Adipose tissue (tissue), 3 donors: ENCODE data around the gene SETD7. TPM values are rescaled to one million over a fixed set of nuclear protein-coding genes. Genes with fewer than 3 reads are reported as not detected.
"Not testable (repeated sequence)": the region's sequence is repeated elsewhere in the genome, so short reads cannot be mapped to it uniquely, and the experiment has no call there.

Source experiments
- H3K27ac ChIP-seq: one replicate; pipeline ENCODE4 v1.5.1; 2013; ENCODE audit warnings: low read depth, low read length
- WGBS, 3 donors: extraction: QIAGEN DNeasy Blood & Tissue Kit; methylation state at CpG; one replicate each; pipeline ENCODE4 v1.1.7; 2013; 5-methylcytosine and 5-hydroxymethylcytosine counted together
- polyA plus RNA-seq, 3 donors: library from polyadenylated mRNA; stranded (reverse); fragments of 200-250 nt; gene quantifications; one replicate each; pipeline ENCODE4 v1.2.3, GENCODE V29; 2013
- donor health status: healthy with polysubstance abuse.
- donor health status: Bipolar disorder and iron deficiency.
- donor health status: healthy.

The SETD7 gene
- polyA plus RNA-seq, 3 donors: 7.7 to 63.1 (median 20.6) TPM

DNA sequence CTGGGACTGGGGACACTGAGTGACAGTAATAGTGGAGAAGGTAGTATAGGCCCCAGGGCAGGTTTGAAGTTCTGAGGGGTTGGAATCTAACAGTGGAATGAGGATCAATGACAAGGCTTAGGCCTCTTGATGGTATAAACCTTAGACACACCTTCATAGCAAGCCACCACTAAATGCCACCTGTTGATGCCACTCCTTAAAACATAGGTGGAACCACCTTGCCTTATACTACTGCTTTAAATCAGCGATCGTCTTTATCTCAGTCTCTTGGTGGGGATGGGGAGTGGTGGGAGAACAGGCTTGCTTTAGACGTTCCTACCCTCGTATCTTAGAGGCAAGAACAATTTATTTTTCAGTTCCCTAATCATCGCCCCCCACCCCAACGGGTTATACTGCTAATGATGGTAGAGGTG lies 100.9 kb downstream of the SETD7 start:
- WGBS, 3 donors: 16 to 55% (median 53%) methylated on average over 6 of the region's 6 CpGs
- H3K27ac ChIP-seq: no peak overlapping the region

DNA sequence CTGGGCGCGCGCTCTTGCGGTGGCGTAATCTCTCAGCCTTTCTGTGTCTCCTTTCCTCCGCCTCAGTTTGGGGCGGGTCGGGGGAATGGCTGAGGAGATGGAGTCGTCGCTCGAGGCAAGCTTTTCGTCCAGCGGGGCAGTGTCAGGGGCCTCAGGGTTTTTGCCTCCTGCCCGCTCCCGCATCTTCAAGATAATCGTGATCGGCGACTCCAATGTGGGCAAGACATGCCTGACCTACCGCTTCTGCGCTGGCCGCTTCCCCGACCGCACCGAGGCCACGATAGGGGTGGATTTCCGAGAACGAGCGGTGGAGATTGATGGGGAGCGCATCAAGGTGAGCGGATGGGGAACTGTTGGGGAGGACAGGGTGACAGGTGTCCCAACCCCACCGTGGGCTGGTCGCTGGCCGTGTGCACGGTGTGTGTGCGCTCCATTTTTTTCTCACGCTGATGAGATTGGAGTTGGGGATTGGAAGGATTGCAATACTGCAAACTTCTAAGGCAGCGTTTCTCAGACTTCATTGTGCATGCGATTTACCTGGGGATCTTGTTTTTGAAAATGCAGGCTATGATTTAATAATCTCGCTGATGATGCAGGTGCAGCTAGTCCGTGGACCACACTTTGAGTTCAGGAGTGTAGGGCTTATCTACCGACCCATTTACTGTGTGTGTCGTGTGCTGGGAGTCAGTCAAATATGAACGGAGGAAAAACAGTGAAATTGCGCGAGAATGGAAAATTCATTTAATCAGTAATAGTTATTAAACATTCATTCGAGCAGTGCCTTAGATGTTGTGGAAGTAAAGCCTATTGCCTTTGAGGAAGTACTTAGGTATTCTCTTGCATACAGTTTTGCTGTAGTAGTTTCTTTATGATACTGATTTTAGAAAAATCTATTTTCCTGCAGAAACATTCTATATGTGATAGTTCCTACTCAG lies 101.6 kb downstream of the SETD7 start, which contains the start of gene RAB33B:
Gene RAB33B (plus strand): TSS at position 11 of the 935 bp plus-strand sequence. CDS start 75 bp downstream, at position 86.
- WGBS, 3 donors: 0 to 1% (median 1%) methylated on average over 45 to 46 of the region's 46 CpGs
- peak within 1 kb of the TSS; percentile 86 for H3K27ac ChIP-seq

DNA sequence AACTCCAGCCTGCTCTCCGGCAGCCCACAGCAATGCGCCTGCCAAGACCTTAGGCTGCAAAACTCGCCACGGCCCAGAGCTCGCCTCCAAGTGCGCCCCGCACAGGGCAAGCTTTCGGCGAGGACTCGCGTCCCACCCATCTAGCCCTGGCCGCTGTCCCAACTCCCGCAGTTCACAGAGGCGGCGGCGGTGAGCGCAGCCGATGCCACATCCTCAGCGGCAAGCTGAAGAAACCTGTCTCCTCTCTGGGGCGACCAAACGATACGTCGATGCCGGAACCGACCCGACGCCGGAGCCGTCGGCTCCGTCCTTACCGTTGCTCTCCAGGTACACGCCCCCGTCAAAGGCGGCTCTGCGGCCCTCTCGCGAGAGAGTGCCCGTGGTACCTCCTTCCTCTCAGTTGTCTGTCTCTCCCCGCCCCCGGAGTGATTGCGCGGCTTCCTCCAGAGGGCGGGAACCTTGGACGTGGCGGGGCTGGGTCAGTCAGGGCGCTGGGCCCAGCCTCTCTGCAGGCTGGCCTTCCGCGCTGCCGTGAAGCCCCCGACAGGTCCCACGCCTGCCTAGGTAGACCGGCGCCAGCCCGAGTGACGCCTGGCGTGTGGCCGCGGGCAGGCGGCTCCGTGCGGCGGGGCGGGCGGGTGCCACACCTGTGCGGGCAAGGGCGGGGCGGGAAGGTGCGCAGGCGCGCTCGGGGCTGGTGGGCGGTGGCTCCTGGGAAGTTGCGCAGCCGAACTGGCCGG lies 102.5 kb downstream of the SETD7 start:
- WGBS, 3 donors: 0% methylated on average over 72 to 76 of the region's 76 CpGs
- H3K27ac ChIP-seq: peak overlapping the region; percentile 86

DNA sequence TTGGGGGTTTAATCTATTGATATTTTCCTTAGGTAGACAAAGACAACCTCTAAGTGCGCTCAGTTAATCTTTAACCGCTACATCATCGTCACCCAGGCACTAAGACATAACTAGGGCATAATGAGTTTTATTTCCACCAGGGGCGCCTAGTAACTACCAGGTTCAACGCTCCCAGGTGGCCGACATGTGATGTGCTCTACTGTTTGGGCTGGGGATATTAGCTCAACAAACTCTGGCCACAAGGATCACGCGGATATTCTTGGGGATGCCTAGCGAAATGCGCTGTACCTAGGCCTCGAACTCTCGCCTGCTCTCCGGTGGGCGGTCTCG lies 103.0 kb downstream of the SETD7 start:
- WGBS, 3 donors: 1 to 2% (median 1%) methylated on average over 15 of the region's 15 CpGs
- H3K27ac ChIP-seq: peak overlapping the region; percentile 86

DNA sequence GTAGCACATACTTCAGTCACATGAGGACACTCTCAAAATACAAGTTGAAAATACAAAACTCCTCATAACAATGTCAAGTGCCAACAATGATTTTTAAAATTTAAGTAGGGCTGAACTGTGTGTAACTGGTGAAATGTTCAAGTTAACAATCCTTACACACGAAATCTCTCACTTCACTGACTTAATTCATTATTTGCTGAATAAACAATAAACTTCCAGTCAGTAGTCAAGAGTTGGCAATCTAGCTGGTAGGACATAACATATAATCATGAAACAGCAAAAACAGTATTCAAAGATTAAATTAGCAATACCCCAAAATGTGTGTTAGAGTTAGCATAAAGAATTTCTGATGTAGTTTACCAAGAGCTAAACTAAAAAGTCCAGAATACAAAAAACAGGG lies 104.0 kb downstream of the SETD7 start:
- WGBS, 3 donors: 34 to 95% (median 93%) methylated on average over 1 of the region's 1 CpG
- H3K27ac ChIP-seq: no peak overlapping the region

DNA sequence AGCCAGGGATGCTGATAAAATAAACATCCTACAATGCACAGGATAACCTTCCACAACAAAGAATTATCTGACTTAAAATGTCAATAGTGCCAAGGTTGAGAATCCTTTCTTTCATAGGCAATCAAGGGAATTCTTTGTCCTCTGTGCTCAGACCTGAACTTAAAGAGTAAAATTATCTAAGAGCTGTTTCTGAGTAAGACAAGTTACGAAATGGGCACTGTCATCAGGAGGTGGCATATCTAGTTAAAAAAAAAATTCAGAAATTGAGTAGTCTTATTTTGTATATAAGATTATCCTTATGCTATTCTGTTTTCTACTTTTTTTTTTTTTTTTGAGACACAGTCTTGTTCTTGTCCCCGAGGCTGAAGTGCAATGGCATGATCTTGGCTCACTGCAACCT lies 105.4 kb downstream of the SETD7 start:
- 89 to 94% (median 92%) methylated on average over 2 of the region's 2 CpGs for WGBS, 3 donors
- no peak overlapping the region for H3K27ac ChIP-seq

DNA sequence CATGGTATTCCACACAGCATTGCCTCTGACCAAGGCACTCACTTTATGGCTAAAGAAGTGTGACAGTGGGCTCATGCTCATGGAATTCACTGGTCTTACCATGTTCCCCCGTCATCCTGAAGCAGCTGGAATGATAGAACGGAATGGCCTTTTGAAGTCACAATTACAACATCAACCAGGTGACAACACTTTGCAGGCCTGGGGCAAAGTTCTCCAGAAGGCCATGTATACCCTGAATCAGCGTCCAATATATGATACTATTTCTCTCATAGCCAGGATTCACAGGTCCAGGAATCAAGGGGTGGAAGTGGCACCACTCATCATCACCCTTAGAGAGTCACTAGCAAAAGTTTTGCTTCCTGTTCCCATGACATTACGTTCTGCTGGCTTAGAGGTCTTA lies 108.9 kb downstream of the SETD7 start:
- 85 to 95% (median 87%) methylated on average over 4 of the region's 4 CpGs for WGBS, 3 donors
- not testable (repeated sequence) for H3K27ac ChIP-seq

Other genes with a start within 250 kb of the SETD7 start
- gene RAB33B, start 102.1 kb downstream of the SETD7 start, polyA plus RNA-seq: 1 to 10 TPM; 3.8 to 4.7 (median 4.5) TPM
- gene MGST2, start 109.6 kb upstream of the SETD7 start, polyA plus RNA-seq: 10 to 100 TPM; 46.3 to 66.1 (median 61.1) TPM